GM23338 (cell line): ENCODE data around the gene NSD2. TPM values are rescaled to one million over a fixed set of nuclear protein-coding genes. Genes with fewer than 3 reads are reported as not detected.
"Not testable (repeated sequence)": the region's sequence is repeated elsewhere in the genome, so short reads cannot be mapped to it uniquely, and the experiment has no call there.

Source experiments
- ATAC-seq: fragments of 200-7000 bp; cut with Tn5 transposase; 3 replicates; pipeline ENCODE4 v1.9.1; 2020
- DNase-seq: peaks from one replicate; pipeline ENCODE4 v3.0.0-alpha.2; 2015; ENCODE audit warnings: low spot score
- H2AFZ ChIP-seq: fragments of 200-600 bp; sonication (generic); 2 replicates; pipeline ENCODE4 v1.8.0; 2016; ENCODE audit warnings: antibody characterized with exemption, mild to moderate bottlenecking, moderate library complexity
- H3F3A ChIP-seq: fragments of 200-600 bp; sonication (generic); replicated peaks from 2 replicates; pipeline ENCODE4 v1.8.0; 2017; ENCODE audit warnings: antibody characterized with exemption, mixed run types, low read depth
- H3K27ac ChIP-seq: fragments of 200-600 bp; sonication (generic); 2 replicates; pipeline ENCODE4 v1.6.1; 2016; ENCODE audit warnings: low read depth
- H3K27me3 ChIP-seq: fragments of 200-600 bp; sonication (generic); 2 replicates; pipeline ENCODE4 v1.8.0; 2016; ENCODE audit warnings: mild to moderate bottlenecking, mixed run types, moderate library complexity; ENCODE audit not compliant: insufficient read depth
- H3K36me3 ChIP-seq: fragments of 200-600 bp; sonication (generic); 2 replicates; pipeline ENCODE4 v1.8.0; 2016; ENCODE audit warnings: mild to moderate bottlenecking; ENCODE audit not compliant: insufficient read depth
- H3K4me1 ChIP-seq: fragments of 200-600 bp; sonication (generic); 2 replicates; pipeline ENCODE4 v1.8.0; 2016; ENCODE audit warnings: mild to moderate bottlenecking, moderate library complexity; ENCODE audit not compliant: insufficient read depth
- H3K4me2 ChIP-seq: fragments of 200-600 bp; sonication (generic); 2 replicates; pipeline ENCODE4 v1.7.1; 2017; ENCODE audit warnings: mixed run types
- H3K4me3 ChIP-seq: fragments of 200-600 bp; sonication (generic); 2 replicates; pipeline ENCODE4 v1.6.1; 2016; ENCODE audit warnings: mixed run types
- H3K79me2 ChIP-seq: fragments of 200-600 bp; sonication (generic); replicated peaks from 2 replicates; pipeline ENCODE4 v1.8.0; 2017; ENCODE audit warnings: mild to moderate bottlenecking; ENCODE audit not compliant: insufficient read depth
- H3K9me2 ChIP-seq: fragments of 200-600 bp; sonication (generic); 2 replicates; pipeline ENCODE4 v1.8.0; 2017; ENCODE audit not compliant: insufficient read depth
- H4K20me1 ChIP-seq: fragments of 200-600 bp; sonication (generic); replicated peaks from 2 replicates; pipeline ENCODE4 v1.8.0; 2017; ENCODE audit warnings: mild to moderate bottlenecking; ENCODE audit not compliant: insufficient read depth
- H3K27ac Mint-ChIP-seq: 2 replicates; pipeline ENCODE4 v1.8.0; 2020; ENCODE audit warnings: inconsistent platforms, mild to moderate bottlenecking, moderate library complexity, mixed read lengths
- H3K27me3 Mint-ChIP-seq: 3 replicates; pipeline ENCODE4 v1.8.0; 2022; ENCODE audit warnings: low read depth, mild to moderate bottlenecking, moderate library complexity, mixed read lengths, inconsistent platforms; ENCODE audit not compliant: insufficient read depth, poor library complexity
- H3K36me3 Mint-ChIP-seq: 3 replicates; pipeline ENCODE4 v1.8.0; 2021; ENCODE audit warnings: low read depth, mild to moderate bottlenecking, inconsistent platforms, moderate library complexity, mixed read lengths
- H3K4me1 Mint-ChIP-seq: 3 replicates; pipeline ENCODE4 v1.8.0; 2020; ENCODE audit warnings: mild to moderate bottlenecking, inconsistent platforms, mixed read lengths
- H3K4me3 Mint-ChIP-seq: 3 replicates; pipeline ENCODE4 v1.8.0; 2021; ENCODE audit warnings: moderate library complexity, mild to moderate bottlenecking, inconsistent platforms, mixed read lengths
- H3K9me3 Mint-ChIP-seq: 3 replicates; pipeline ENCODE4 v1.8.0; 2020; ENCODE audit warnings: moderate library complexity, mild to moderate bottlenecking, inconsistent platforms, mixed read lengths
- CREB1 ChIP-seq: fragments of 250-450 bp; sonication (Bioruptor Pico); IDR thresholded peaks from 2 replicates; pipeline ENCODE4 v1.5.0; 2020; ENCODE audit warnings: low read depth, mild to moderate bottlenecking, moderate library complexity
- EZH2phosphoT487 ChIP-seq: fragments of 200-600 bp; sonication (generic); IDR thresholded peaks from one replicate; pipeline ENCODE4 v1.8.1; 2018; ENCODE audit warnings: antibody characterized with exemption; ENCODE audit not compliant: unreplicated experiment
- JUNB ChIP-seq: IDR thresholded peaks from one replicate; pipeline ENCODE4 v1.6.1; 2016; ENCODE audit warnings: antibody characterized with exemption; ENCODE audit not compliant: unreplicated experiment
- POLR2AphosphoS5 ChIP-seq: IDR thresholded peaks from 2 replicates; pipeline ENCODE4 v1.6.1; 2016; ENCODE audit warnings: antibody characterized with exemption, low read depth
- REST ChIP-seq: IDR thresholded peaks from one replicate; pipeline ENCODE4 v1.6.1; 2018; ENCODE audit warnings: antibody characterized with exemption; ENCODE audit not compliant: unreplicated experiment
- STAT1 ChIP-seq: IDR thresholded peaks from one replicate; pipeline ENCODE4 v1.6.1; 2016; ENCODE audit warnings: antibody characterized with exemption; ENCODE audit not compliant: unreplicated experiment
- ZNF114 ChIP-seq: fragments of 250-450 bp; sonication (Bioruptor Pico); IDR thresholded peaks from 2 replicates; pipeline ENCODE4 v1.5.0; 2020; ENCODE audit warnings: mild to moderate bottlenecking, moderate library complexity
- polyA plus RNA-seq: library from polyadenylated mRNA; unstranded; fragments of >200 nt; fragmentation: Nextera tagmentation; extraction: Ambion mirVana; gene quantifications from 2 replicates; pipeline ENCODE4 v1.2.1, GENCODE V29; 2016
- total RNA-seq: library from RNA; depleted of rRNA; stranded (reverse); fragments of >200 nt; shearing (Covaris generic); gene quantifications from 2 replicates; pipeline ENCODE4 v1.2.3, GENCODE V29; 2014
- TF ChIP-seq, protein P1 (sequence below): IDR thresholded peaks from 2 replicates; pipeline ENCODE4 v1.6.1; 2016; ENCODE audit warnings: antibody characterized with exemption
- TF ChIP-seq, protein P2 (sequence below), 2 experiments: fragments of 200-600 bp in 1 of 2; sonication (generic) in 1 of 2; conservative IDR thresholded peaks; 2 replicates each; pipeline versions ENCODE4 v1.5.1 to v1.6.1; 2016 to 2017; ENCODE audit warnings: antibody characterized with exemption in 2 of 2, low read depth in 2 of 2, mild to moderate bottlenecking in 2 of 2, moderate library complexity in 1 of 2

Gene NSD2
- total and polyA plus RNA-seq, 2 experiments from 2014 or later = 33.5 to 84.4 TPM

DNA sequence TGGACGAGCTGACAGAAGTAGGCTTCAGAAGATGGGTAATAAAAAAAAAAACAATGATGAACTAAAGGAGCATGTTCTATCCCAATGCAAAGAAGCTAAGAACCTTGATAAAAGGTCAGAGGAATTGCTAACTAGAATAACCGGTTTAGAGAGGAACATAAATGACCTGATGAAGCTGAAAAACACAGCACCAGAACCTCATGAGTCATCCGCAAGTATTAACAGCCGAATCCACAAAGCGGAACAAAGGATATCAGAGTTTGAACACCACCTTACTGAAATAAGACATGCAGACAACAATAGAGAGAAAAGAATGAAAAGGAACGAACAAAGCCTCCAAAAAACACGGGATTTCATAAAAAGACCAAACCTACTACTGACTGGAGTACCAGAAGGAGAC is 127.1 kb downstream of the NSD2 start (continued):
- TF ChIP-seq REST (no peak), STAT1 (no peak), ZNF114 (no peak), JUNB (no peak), POLR2AphosphoS5 (no peak), EZH2phosphoT487 (no peak), CREB1 (CRISPR knock-in tag) (no peak)
- TF ChIP-seq, protein P1, sequence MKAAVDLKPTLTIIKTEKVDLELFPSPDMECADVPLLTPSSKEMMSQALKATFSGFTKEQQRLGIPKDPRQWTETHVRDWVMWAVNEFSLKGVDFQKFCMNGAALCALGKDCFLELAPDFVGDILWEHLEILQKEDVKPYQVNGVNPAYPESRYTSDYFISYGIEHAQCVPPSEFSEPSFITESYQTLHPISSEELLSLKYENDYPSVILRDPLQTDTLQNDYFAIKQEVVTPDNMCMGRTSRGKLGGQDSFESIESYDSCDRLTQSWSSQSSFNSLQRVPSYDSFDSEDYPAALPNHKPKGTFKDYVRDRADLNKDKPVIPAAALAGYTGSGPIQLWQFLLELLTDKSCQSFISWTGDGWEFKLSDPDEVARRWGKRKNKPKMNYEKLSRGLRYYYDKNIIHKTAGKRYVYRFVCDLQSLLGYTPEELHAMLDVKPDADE = no peak
- TF ChIP-seq, protein P2, sequence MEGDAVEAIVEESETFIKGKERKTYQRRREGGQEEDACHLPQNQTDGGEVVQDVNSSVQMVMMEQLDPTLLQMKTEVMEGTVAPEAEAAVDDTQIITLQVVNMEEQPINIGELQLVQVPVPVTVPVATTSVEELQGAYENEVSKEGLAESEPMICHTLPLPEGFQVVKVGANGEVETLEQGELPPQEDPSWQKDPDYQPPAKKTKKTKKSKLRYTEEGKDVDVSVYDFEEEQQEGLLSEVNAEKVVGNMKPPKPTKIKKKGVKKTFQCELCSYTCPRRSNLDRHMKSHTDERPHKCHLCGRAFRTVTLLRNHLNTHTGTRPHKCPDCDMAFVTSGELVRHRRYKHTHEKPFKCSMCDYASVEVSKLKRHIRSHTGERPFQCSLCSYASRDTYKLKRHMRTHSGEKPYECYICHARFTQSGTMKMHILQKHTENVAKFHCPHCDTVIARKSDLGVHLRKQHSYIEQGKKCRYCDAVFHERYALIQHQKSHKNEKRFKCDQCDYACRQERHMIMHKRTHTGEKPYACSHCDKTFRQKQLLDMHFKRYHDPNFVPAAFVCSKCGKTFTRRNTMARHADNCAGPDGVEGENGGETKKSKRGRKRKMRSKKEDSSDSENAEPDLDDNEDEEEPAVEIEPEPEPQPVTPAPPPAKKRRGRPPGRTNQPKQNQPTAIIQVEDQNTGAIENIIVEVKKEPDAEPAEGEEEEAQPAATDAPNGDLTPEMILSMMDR (conservative IDR thresholded peaks at IDR 0.05; ENCODE audit: low read depth in 2 of 2) = no peak

GRCh38 chr4:1999308-1999707 is 128.1 kb downstream of the NSD2 start:
- H3K79me2 ChIP-seq = peaks cover 100% of the 10 kb centered on the region
- H3K4me3 Mint-ChIP-seq = not testable (repeated sequence)
- H3K36me3 Mint-ChIP-seq = peaks cover 57% of the 10 kb centered on the region

GRCh38 chr4:2003361-2003760 is 132.2 kb downstream of the NSD2 start:
- not testable (repeated sequence) for H3K36me3 ChIP-seq, H3K9me2 ChIP-seq, ATAC-seq, H3K9me3 Mint-ChIP-seq, H3K27ac ChIP-seq, H3F3A ChIP-seq, H3K27me3 ChIP-seq, H3K4me2 ChIP-seq, H3K27ac Mint-ChIP-seq, DNase-seq, H3K4me3 ChIP-seq, H3K4me3 Mint-ChIP-seq, H2AFZ ChIP-seq, H3K27me3 Mint-ChIP-seq
- Histone ChIP-seq H4K20me1 (peaks cover 92% of the 10 kb centered on the region), H3K4me1 (peaks cover 15% of the 10 kb centered on the region), H3K79me2 (peaks cover 100% of the 10 kb centered on the region)
- peaks cover 28% of the 10 kb centered on the region for H3K4me1 Mint-ChIP-seq
- peaks cover 58% of the 10 kb centered on the region for H3K36me3 Mint-ChIP-seq

More at GRCh38 chr4:1999308-1999707, 128.1 kb downstream of the NSD2 start:
- not testable (repeated sequence) for ATAC-seq, H3K9me2 ChIP-seq, H3K27ac ChIP-seq, H3K27ac Mint-ChIP-seq, H3K27me3 ChIP-seq, H3F3A ChIP-seq, H2AFZ ChIP-seq, H3K4me2 ChIP-seq, H3K9me3 Mint-ChIP-seq, H3K27me3 Mint-ChIP-seq, H3K4me3 ChIP-seq, H3K36me3 ChIP-seq, DNase-seq
- Histone ChIP-seq H4K20me1 (peaks cover 95% of the 10 kb centered on the region), H3K4me1 (peaks cover 15% of the 10 kb centered on the region; the same call in 1 of the 2 replicates)
- peaks cover 28% of the 10 kb centered on the region for H3K4me1 Mint-ChIP-seq
